PC-3 (cell line): ENCODE data around the gene ACYP2. TPM values are rescaled to one million over a fixed set of nuclear protein-coding genes. Genes with fewer than 3 reads are reported as not detected.

Source experiments
- ATAC-seq: fragments of 200-7000 bp; cut with Tn5 transposase; 2 replicates; pipeline ENCODE4 v1.9.1; 2020; ENCODE audit warnings: mild to moderate bottlenecking, moderate library complexity
- BruUV-seq: library from RNA; stranded (reverse); fragments of 400-500 nt; replicated peaks from 2 replicates; lab custom pipeline; 2021; lab: Mats Ljungman, UMichigan
- CTCF ChIA-PET: fragments of 300-600 bp; sonication (Branson Sonifier 250); formaldehyde crosslinking; loops from one replicate; lab custom pipeline; 2022; ENCODE audit warnings: antibody characterized with exemption; lab: Charles Lee
- POLR2A ChIA-PET: fragments of 300-600 bp; sonication (Branson Sonifier 250); formaldehyde crosslinking; loops from one replicate; lab custom pipeline; 2022; ENCODE audit warnings: antibody characterized with exemption; ENCODE audit not compliant: unreplicated experiment; lab: Charles Lee
- DNase-seq: peaks from one replicate; pipeline ENCODE4 v3.0.0-alpha.2; 2015
- H2AFZ ChIP-seq: fragments of 300-600 bp; sonication (generic); 2 replicates; pipeline ENCODE4 v1.6.0; 2016; ENCODE audit warnings: antibody characterized with exemption, low read length
- H3F3A ChIP-seq: fragments of 300-600 bp; sonication (generic); one replicate; pipeline ENCODE4 v1.6.0; 2017; ENCODE audit warnings: antibody characterized with exemption, low read length, control low read depth, mild to moderate bottlenecking; ENCODE audit not compliant: unreplicated experiment
- H3K27ac ChIP-seq: fragments of 300-600 bp; sonication (generic); 2 replicates; pipeline ENCODE4 v1.5.1; 2016; ENCODE audit warnings: mild to moderate bottlenecking, low read length
- H3K27me3 ChIP-seq: fragments of 300-600 bp; sonication (generic); 2 replicates; pipeline ENCODE4 v1.6.1; 2016; ENCODE audit warnings: low read length, mixed read lengths
- H3K36me3 ChIP-seq: fragments of 300-600 bp; sonication (generic); 2 replicates; pipeline ENCODE4 v1.6.1; 2016; ENCODE audit warnings: low read depth, mixed run types, low read length, mixed read lengths
- H3K4me1 ChIP-seq: fragments of 300-600 bp; sonication (generic); 2 replicates; pipeline ENCODE4 v1.5.1; 2016; ENCODE audit warnings: low read length; ENCODE audit not compliant: insufficient read depth
- H3K4me2 ChIP-seq: fragments of 300-600 bp; sonication (generic); 2 replicates; pipeline ENCODE4 v1.6.0; 2016; ENCODE audit warnings: low read length
- H3K4me3 ChIP-seq: fragments of 300-600 bp; sonication (generic); 2 replicates; pipeline ENCODE4 v1.5.1; 2016; ENCODE audit warnings: mild to moderate bottlenecking, low read length, mixed read lengths
- H3K79me2 ChIP-seq: fragments of 300-600 bp; sonication (generic); 2 replicates; pipeline ENCODE4 v1.6.1; 2017; ENCODE audit warnings: low read length, mixed read lengths
- H3K9ac ChIP-seq: fragments of 300-600 bp; sonication (generic); 2 replicates; pipeline ENCODE4 v1.6.0; 2016; ENCODE audit warnings: mild to moderate bottlenecking, low read length
- H3K9me2 ChIP-seq: fragments of 300-600 bp; sonication (generic); replicated peaks from 2 replicates; pipeline ENCODE4 v1.6.1; 2016; ENCODE audit warnings: mixed run types, low read length, mixed read lengths
- H3K9me3 ChIP-seq: fragments of 300-600 bp; sonication (generic); 2 replicates; pipeline ENCODE4 v1.6.1; 2016; ENCODE audit warnings: low read length, mixed read lengths
- H4K20me1 ChIP-seq: fragments of 300-600 bp; sonication (generic); 2 replicates; pipeline ENCODE4 v1.6.1; 2016; ENCODE audit warnings: low read length, mixed read lengths
- EZH2 ChIP-seq: fragments of 300-600 bp; sonication (generic); IDR thresholded peaks from one replicate; pipeline ENCODE4 v1.6.1; 2017; ENCODE audit warnings: antibody characterized with exemption, mild to moderate bottlenecking, low read length; ENCODE audit not compliant: unreplicated experiment
- EZH2phosphoT487 ChIP-seq: fragments of 300-600 bp; sonication (generic); IDR thresholded peaks from 2 replicates; pipeline ENCODE4 v1.6.1; 2018; ENCODE audit warnings: mild to moderate bottlenecking, antibody characterized with exemption, low read length, borderline replicate concordance
- intact Hi-C: fragments of 100-400 bp; cut with micrococcal nuclease; formaldehyde crosslinking; loops from 2 replicates; pipeline ENCODE4 v1.9.0; 2023
- total RNA-seq: library from RNA; depleted of rRNA; stranded (reverse); fragments of >200 nt; gene quantifications from 2 replicates; pipeline ENCODE4 v1.2.3, GENCODE V29; 2014
- TF ChIP-seq, protein P1 (sequence below): fragments of 300-600 bp; sonication (generic); conservative IDR thresholded peaks from 2 replicates; pipeline ENCODE4 v1.5.1; 2017; ENCODE audit warnings: antibody characterized with exemption, low read depth, mild to moderate bottlenecking, low read length

Gene ACYP2
- total RNA-seq, 1 experiment from 2014 or later, result 8.3 TPM

GRCh38 chr2:54341656-54342055 is 226.2 kb downstream of the ACYP2 start:
- TF ChIP-seq, protein P1, sequence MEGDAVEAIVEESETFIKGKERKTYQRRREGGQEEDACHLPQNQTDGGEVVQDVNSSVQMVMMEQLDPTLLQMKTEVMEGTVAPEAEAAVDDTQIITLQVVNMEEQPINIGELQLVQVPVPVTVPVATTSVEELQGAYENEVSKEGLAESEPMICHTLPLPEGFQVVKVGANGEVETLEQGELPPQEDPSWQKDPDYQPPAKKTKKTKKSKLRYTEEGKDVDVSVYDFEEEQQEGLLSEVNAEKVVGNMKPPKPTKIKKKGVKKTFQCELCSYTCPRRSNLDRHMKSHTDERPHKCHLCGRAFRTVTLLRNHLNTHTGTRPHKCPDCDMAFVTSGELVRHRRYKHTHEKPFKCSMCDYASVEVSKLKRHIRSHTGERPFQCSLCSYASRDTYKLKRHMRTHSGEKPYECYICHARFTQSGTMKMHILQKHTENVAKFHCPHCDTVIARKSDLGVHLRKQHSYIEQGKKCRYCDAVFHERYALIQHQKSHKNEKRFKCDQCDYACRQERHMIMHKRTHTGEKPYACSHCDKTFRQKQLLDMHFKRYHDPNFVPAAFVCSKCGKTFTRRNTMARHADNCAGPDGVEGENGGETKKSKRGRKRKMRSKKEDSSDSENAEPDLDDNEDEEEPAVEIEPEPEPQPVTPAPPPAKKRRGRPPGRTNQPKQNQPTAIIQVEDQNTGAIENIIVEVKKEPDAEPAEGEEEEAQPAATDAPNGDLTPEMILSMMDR, result peak; percentile 36
- TF ChIP-seq EZH2phosphoT487, result no peak
- Histone ChIP-seq H3K9ac (no peak overlapping the region), H3K4me3 (no peak overlapping the region), H3K27me3 (peaks cover 30% of the 10 kb centered on the region; the same call in 1 of the 2 replicates), H4K20me1 (no peaks in the 10 kb centered on the region), H3K9me3 (no peaks in the 10 kb centered on the region), H3K36me3 (no peaks in the 10 kb centered on the region), H3K79me2 (no peaks in the 10 kb centered on the region), H3K4me1 (no peaks in the 10 kb centered on the region), H3K4me2 (no peak overlapping the region), H2AFZ (no peak overlapping the region), H3K27ac (no peak overlapping the region), H3K9me2 (no peaks in the 10 kb centered on the region), H3F3A (no peaks in the 10 kb centered on the region)
- BruUV-seq, result no TSS peak
- ATAC-seq (no peak), DNase-seq (no peak)
- CTCF ChIA-PET, result no interaction called here
- intact Hi-C loops, result no loop called here
- POLR2A ChIA-PET, result no interaction called here

- TF ChIP-seq EZH2phosphoT487 (no peak), EZH2 (no peak)
- TF ChIP-seq, protein P1, result no peak
- no peaks in the 10 kb centered on the region for H3K9me3 ChIP-seq
- no peak overlapping the region for H3K4me3 ChIP-seq
- H3K4me2 ChIP-seq, result no peak overlapping the region
- DNase-seq (no peak), ATAC-seq (no peak)
- no peak overlapping the region for H2AFZ ChIP-seq
- no peaks in the 10 kb centered on the region for H4K20me1 ChIP-seq
- H3K9ac ChIP-seq, result no peak overlapping the region
- BruUV-seq, result no TSS peak
- no peaks in the 10 kb centered on the region for H3K4me1 ChIP-seq
- H3K79me2 ChIP-seq, result no peaks in the 10 kb centered on the region
- H3K9me2 ChIP-seq, result no peaks in the 10 kb centered on the region
- no peaks in the 10 kb centered on the region for H3F3A ChIP-seq
- H3K36me3 ChIP-seq, result no peaks in the 10 kb centered on the region
- no peak overlapping the region for H3K27ac ChIP-seq
- peaks cover 29% of the 10 kb centered on the region; the same call in 1 of the 2 replicates for H3K27me3 ChIP-seq
- ChIA-PET CTCF (no interaction called here), POLR2A (no interaction called here)
- intact Hi-C loops, result no loop called here
Measured at GRCh38 chr2:54342603-54343002, 227.2 kb downstream of the ACYP2 start.

DNA sequence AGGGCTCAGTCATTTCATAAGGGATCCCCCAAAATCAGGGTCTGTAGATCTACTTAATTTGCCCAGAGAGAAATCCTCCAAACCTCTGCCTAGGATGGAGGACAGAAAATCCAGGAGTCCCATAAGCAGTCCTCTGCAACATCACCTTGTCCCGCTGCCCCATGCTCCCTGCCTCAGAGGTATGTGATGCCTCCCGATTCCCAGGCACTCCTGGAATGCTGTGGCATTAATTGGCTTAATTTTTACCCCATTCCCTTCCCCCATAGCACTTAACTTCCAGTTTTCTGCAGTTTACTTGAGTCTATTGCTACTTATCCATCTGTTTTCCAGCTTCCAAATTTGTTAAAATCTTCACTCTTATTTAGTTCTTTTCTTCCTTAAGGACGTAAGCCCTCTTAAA is 232.2 kb downstream of the ACYP2 start:
- Histone ChIP-seq H3K9me3 (no peaks in the 10 kb centered on the region), H3K9me2 (no peaks in the 10 kb centered on the region), H2AFZ (no peak overlapping the region), H3K9ac (no peak overlapping the region), H4K20me1 (no peaks in the 10 kb centered on the region), H3K4me1 (no peaks in the 10 kb centered on the region), H3K4me2 (no peak overlapping the region), H3K4me3 (no peak overlapping the region), H3K36me3 (no peaks in the 10 kb centered on the region), H3K79me2 (no peaks in the 10 kb centered on the region), H3K27ac (no peak overlapping the region), H3F3A (no peaks in the 10 kb centered on the region), H3K27me3 (peaks cover 45% of the 10 kb centered on the region; the same call in 1 of the 2 replicates)
- DNase-seq, result no peak
- POLR2A ChIA-PET, result no interaction called here
- CTCF ChIA-PET, result no interaction called here
- intact Hi-C loops, result no loop called here
- no peak for ATAC-seq
- TF ChIP-seq, protein P1, result no peak
- TF ChIP-seq EZH2, result no peak
- TF ChIP-seq EZH2phosphoT487, result no peak
- no TSS peak for BruUV-seq
